ENCODE measurements around the gene MINK1.

The MINK1 gene

GRCh38 chr17:4903051-4903818 is 70.1 kb downstream of the MINK1 start, which contains the start of gene CHRNE:
Gene CHRNE (minus strand): TSS chr17:4903098. CDS start chr17:4903063, 35 bp downstream.
- peak; percentile 88 for TF ChIP-seq CTCF (IDR thresholded peaks at IDR 0.05)

GRCh38 chr17:4908301-4908700 is 75.2 kb downstream of the MINK1 start:
- TF ChIP-seq CTCF (IDR thresholded peaks at IDR 0.05): no peak

- peak; percentile 80 for TF ChIP-seq CTCF (IDR thresholded peaks at IDR 0.05)
These were observed 75.8 kb downstream of the MINK1 start for GRCh38 chr17:4908711-4909496.

GRCh38 chr17:4913994-4914393 is 80.9 kb downstream of the MINK1 start:
- TF ChIP-seq CTCF (IDR thresholded peaks at IDR 0.05): no peak

- TF ChIP-seq CTCF (IDR thresholded peaks at IDR 0.05): no peak
These were observed 86.4 kb downstream of the MINK1 start for GRCh38 chr17:4919511-4920047.

- no peak for TF ChIP-seq CTCF (IDR thresholded peaks at IDR 0.05)
These were observed 87.4 kb downstream of the MINK1 start for GRCh38 chr17:4920351-4921048.

GRCh38 chr17:4921320-4921719 is 88.2 kb downstream of the MINK1 start:
- TF ChIP-seq CTCF (IDR thresholded peaks at IDR 0.05): no peak
